GM12865 (cell line): ENCODE measurements around the gene DOCK2.

Source experiments
- DNase-seq: peaks from one replicate; pipeline ENCODE4 v3.0.0; 2010; ENCODE audit warnings: low read depth
- H3K4me3 ChIP-seq: 2 replicates; pipeline ENCODE4 v1.5.1; 2011; ENCODE audit warnings: mild to moderate bottlenecking, low read depth, low read length, control low read depth
- TF ChIP-seq, protein P1 (sequence below): IDR thresholded peaks from 2 replicates; pipeline ENCODE4 v1.5.1; 2011; ENCODE audit warnings: low read length, control low read depth, low read depth, inconsistent platforms; ENCODE audit not compliant: insufficient read depth; ENCODE audit errors: missing control alignments

DOCK2 gene

DNA sequence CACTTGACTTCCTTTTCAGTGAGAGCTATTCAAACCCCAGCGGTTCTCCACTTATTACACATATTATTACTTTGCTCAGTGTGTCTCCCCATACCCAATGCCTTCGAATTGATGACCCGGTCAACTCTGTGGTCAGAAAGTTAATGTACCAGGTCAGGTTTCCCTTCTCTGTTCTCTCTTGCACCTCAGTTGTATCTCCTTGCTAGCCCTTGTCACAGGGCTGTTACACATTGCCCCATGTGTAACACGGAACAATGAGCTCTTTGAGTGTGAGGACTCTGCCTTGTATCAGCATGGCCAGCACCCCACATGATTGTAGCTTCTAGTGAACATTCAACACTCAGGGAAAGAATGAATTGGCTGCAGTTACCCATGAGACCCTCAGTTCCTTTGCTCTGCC is 73.6 kb downstream of the DOCK2 start:
- TF ChIP-seq, protein P1, sequence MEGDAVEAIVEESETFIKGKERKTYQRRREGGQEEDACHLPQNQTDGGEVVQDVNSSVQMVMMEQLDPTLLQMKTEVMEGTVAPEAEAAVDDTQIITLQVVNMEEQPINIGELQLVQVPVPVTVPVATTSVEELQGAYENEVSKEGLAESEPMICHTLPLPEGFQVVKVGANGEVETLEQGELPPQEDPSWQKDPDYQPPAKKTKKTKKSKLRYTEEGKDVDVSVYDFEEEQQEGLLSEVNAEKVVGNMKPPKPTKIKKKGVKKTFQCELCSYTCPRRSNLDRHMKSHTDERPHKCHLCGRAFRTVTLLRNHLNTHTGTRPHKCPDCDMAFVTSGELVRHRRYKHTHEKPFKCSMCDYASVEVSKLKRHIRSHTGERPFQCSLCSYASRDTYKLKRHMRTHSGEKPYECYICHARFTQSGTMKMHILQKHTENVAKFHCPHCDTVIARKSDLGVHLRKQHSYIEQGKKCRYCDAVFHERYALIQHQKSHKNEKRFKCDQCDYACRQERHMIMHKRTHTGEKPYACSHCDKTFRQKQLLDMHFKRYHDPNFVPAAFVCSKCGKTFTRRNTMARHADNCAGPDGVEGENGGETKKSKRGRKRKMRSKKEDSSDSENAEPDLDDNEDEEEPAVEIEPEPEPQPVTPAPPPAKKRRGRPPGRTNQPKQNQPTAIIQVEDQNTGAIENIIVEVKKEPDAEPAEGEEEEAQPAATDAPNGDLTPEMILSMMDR: no peak
- H3K4me3 ChIP-seq: no peak overlapping the region
- no peak for DNase-seq

GRCh38 chr5:169711551-169712225 is 74.6 kb downstream of the DOCK2 start:
- no peak overlapping the region for H3K4me3 ChIP-seq
- TF ChIP-seq, protein P1: no peak
- no peak for DNase-seq

DNA sequence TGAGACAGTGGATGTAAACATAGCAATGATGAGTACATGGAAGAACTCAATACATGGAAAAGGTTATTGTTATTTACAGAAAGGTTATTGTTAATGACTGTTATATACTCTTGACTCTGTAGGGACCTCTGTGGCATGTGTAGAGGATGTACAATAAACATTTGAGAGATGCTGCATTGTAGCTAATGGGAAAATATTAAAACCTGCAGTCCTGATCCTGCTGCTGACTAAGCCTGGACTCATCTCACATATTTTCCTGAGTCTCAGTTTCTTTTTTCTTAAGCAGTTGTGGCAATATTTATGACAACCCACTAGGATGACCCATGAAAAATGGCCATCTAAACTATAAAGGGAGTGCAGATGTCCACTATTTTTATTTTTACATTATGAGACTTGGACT is 75.4 kb downstream of the DOCK2 start:
- no peak overlapping the region for H3K4me3 ChIP-seq
- no peak for DNase-seq
- TF ChIP-seq, protein P1: no peak

- TF ChIP-seq, protein P1: no peak
- no peak overlapping the region for H3K4me3 ChIP-seq
- DNase-seq: no peak
These were observed 79.2 kb downstream of the DOCK2 start for GRCh38 chr5:169716287-169716686.

DNA sequence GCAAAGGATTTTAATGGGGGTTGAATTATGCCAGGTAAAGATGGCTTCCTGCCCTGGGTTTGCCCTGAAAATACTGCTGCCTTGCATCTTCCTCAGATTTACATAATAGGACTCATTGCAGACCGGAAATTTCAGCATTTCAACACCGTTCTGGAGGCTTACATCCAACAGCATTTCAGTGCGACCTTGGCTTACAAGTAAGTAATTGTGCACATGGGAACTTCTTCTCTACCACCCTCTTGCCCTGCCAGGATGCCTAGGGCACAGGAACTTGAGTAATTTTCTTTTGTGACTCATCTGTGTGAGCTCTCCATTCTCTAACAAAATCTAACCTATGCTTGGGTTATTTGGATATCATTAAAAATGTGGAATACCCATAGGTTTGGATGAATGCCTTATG is 80.2 kb downstream of the DOCK2 start:
- no peak overlapping the region for H3K4me3 ChIP-seq
- TF ChIP-seq, protein P1: no peak
- DNase-seq: no peak

GRCh38 chr5:169719360-169720314 is 82.6 kb downstream of the DOCK2 start:
- peak; percentile 69 for DNase-seq
- H3K4me3 ChIP-seq: no peak overlapping the region
- TF ChIP-seq, protein P1: no peak

DNA sequence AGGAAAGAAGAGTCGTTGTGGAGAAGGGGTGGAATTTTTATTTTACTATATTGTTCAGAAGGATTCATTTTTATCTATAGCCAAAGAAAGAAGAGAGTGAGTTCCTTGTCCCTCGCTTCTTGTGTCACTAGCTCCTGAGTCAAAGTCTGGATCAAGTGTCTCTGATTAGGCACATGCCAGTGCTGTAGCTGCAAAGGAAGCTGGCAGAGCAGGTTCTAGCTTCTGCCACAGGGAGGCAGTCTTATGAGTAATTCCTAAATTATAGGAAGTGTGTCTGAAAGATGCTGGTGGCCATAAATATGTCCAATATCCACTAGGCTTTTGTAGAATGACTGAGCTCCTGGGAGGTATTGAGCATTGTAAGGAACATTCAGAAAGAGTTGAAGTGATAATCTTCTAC is 84.7 kb downstream of the DOCK2 start:
- no peak overlapping the region for H3K4me3 ChIP-seq
- DNase-seq: no peak
- TF ChIP-seq, protein P1: no peak
